SKM-1 (cell line): ENCODE data around the gene INO80.

Experiments
- DNase-seq: peaks from one replicate; lab custom pipeline; 2025; ENCODE audit not compliant: unreplicated experiment; lab: John Stamatoyannopoulos, UW

The INO80 gene

DNA sequence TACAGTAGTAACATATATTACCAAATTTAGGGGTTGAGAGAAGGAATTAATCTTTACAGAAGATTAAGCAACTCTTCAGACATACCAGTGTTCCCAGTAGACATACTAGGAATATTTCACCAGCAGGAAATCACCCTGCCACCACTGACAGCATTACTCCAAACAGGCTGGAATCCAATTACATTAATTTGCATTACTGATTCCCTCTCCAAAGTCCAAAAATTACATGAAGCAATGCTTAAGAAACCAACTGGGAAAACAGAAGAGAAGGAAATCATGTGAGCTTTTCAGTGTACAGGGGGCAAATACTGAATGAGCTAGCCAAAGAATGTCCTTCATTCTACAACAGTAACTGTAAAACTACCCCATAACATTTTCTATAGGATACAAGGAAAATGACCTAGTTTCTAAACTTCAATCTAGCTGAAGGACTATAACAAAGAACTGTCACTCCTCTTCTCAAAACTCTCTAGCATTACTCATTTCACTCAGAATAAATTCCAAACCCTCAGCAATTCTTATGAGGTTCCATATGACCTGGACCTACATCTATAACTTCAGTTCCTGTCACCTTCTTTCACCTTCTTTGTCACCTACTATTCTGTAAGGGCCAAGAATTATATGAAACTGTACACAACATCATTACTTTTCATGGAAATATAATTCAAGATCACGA lies 72.7 kb downstream of the INO80 start:
- DNase-seq: no peak

DNA sequence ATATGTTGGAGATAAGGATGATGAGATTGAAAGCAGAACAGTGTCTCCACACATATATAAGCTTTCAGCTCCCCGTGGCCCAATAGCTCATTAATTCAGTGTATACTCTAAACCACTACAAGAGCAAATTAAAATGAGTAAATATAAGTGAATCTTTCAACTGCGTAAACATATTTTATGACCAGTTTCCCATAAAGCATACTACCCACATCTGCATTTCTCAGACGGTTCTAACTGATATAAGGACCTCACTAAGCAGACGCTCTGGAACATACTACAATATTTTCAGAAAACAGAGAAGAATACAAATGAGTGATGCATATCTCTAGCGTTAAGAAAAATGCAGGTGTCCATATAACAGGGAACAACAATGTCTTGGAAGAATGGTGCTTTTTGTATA lies 73.2 kb downstream of the INO80 start:
- no peak for DNase-seq

DNA sequence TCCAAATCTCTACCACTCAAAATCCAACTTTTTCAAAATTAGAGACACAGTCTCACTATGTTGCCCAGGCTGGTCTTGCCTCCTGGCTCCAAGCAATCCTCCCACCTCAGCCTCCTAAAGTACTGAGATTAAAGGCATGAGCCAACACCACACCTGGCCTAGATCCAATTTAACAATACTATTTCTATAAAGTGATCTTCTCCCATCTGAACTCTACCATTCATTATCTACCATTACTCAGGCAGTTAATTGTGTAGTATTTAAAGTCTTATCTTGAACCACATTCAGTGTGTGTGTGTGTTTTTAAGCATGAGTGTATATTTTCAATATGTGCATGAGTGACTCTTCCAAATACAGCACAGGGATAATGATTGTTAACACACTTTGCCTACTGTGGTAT lies 77.0 kb downstream of the INO80 start:
- no peak for DNase-seq

DNA sequence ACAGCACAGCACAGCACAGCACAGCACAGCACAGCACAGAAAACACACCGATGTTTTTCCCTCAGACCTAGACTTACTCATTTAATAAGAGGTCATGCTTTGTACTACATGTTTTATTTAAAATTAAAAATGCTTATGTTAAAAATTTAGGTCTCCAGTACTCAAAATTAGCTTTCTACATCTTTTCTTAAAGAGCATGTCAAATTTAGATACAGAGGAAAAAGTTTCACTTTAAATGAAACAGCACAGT lies 84.1 kb downstream of the INO80 start:
- DNase-seq: no peak

DNA sequence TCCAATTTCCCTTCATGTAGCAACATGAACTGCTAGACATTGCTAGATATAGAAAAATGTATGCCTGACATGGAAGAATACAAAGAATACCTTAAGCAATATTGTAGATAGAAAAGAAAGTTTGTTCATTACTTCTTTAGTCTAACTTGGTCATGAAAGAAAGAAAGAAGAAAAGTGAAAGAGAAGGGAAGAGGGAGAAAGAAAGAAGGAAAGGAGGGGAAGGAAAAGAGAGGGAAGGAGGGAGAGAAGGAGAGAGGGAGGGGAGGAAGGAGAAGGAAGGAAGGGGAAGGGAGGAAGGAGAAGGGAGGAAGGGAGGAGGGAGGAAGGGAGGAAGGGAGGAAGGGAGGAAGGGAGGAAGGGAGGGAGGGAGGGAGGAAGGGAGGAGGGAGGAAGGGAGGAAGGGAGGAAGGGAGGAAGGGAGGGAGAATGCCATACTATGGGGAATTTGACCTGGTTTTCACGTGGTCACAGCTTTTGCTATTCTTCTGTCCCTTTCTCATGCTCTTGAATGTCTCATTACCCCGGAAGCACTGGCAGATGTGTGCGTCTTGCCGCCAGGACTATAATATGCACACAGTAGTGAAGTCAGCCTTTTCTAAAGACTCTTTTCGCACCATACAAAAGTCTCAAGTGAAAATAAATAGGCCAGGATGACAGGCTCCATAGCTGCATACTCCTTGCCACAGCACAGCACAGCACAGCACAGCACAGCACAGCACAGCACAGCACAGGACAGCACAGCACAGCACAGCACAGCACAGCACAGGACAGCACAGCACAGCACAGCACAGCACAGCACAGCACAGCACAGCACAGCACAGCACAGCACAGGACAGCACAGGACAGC lies 84.6 kb downstream of the INO80 start:
- no peak for DNase-seq

DNA sequence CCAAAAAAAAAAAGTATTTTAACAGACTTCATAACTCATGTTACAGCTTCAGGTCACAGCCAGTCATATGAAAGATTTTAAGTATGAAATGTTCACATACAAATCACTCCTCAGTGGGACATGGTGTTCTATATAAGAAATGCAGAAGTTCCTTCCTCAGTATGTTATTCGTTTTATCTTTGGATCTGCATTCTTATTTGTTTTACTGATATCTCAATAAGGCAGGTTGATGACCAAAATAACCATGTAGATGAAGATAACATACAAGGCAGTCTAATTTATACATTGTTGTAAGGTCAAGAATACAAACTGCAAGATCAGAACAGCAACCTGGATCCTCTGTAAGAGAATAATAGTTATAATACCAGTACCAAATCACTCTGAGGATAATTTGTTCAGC lies 87.2 kb downstream of the INO80 start:
- no peak for DNase-seq

DNA sequence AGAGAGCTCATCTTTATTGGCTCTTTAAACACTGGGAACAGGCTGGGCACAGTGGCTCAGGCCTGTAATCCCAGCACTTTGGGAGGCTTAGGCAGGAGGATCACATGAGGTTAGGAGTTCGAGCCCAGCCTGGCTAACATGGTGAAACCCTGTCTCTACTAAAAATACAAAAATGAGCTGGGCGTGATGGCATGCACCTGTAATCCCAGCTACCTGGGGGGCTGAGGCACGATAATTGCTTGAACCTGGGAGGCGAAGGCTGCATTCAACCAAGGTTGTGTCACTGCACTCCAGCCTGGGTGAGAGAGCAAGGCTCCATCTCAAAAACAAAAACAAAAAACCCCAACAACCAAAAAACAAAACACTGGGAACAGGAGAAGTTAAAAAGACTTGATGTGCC lies 90.7 kb downstream of the INO80 start:
- no peak for DNase-seq

DNA sequence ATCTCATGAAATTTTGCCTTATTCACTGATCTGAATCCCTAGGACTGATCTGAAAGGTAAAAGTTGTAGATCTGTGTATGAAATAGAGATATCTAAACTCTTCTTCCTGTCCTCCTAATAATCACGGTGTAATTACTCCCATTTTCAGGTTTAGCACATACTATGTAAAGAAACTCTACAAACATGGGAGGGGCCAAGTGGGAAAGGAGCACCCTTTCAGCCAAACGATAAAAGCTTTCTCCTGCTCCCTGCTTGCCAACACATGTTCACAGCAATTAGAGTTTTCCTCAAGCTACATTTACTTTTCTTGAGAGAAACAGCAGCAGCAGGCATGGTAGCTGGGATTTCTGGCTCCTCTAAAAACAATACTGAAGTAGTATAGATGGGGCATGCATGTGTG lies 91.2 kb downstream of the INO80 start:
- no peak for DNase-seq

DNA sequence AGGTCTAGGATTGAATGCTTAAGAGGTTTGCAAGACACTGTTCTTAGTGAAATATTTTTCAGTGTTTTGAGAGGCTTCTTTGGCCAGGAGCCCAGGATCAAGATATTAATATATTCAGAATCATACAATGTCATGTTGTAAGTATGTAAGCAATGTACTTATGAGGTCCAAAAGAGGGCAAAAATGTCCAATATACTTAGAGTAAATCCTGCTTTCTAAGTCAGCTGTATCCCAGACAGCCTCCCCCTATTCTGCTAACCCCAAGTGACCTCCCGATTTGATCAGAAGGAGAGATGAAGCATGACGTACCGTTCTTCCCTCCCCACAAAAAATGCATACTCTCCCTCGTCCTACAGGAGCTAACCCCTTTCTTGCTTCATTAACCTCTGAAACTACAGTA lies 91.9 kb downstream of the INO80 start:
- no peak for DNase-seq

DNA sequence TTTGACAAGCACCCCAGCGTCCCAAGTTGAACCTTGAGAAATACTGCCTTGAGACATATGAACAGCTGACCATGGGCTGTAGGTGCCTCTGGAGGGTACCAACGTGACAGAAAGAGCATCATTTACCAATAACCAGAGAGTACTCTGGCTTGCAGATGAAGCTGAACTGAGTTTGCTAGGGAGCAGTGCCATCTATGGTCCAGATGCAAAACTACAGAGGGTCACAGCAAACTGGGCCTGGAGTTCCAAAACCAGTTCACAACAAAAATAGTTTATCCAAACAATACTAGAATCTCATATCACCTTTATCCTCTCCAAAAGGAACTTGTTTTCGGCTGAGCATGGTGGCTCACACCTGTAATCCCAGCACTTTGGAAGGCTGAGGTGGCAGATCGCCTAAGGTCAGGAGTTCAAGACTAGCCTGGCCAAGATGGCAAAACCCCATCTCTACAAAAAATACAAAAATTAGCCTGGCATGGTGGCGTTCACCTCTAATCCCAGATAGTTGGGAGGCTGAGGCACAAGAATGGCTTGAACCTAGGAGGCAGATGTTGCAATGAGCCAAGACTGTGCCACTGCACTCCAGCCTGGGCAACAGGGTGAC lies 93.5 kb downstream of the INO80 start:
- DNase-seq: no peak

DNA sequence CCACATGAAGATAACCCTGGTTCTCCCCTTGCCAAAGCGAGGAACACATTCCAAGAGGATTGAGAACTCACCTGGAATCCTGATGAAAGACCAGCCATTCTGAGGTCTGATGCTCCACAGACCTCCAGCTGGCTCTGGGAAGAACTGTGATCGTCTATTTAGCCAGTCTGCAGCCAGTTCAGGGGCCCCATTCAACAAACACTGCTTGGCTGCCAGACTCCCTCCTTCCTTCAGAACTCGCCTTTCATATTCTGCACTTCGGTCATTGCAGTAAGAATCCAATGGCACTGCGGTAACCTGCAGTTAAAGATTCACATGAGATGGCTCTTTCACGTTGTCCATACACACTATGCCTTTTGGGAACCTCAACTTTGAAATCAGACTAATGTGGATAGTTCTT lies 95.3 kb downstream of the INO80 start:
- DNase-seq: no peak

DNA sequence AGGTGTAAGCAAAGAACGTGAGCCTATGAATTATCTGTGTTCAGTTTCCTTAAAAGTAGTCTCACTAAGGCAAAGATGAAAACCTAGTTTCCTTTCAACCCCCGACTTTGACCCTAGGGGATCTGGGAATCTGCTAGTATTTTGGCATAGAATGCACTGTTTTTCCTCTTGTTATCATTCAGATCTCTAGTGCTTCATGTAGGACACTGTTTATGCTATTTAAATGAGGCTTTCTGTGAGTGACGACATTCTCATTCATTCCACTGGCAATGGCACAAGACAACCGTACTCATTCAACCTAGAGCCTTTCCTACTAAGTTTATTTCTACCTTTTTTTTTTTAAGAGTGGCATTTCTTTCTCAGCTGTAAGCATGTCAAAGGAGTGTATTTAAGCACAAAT lies 95.8 kb downstream of the INO80 start:
- DNase-seq: no peak

DNA sequence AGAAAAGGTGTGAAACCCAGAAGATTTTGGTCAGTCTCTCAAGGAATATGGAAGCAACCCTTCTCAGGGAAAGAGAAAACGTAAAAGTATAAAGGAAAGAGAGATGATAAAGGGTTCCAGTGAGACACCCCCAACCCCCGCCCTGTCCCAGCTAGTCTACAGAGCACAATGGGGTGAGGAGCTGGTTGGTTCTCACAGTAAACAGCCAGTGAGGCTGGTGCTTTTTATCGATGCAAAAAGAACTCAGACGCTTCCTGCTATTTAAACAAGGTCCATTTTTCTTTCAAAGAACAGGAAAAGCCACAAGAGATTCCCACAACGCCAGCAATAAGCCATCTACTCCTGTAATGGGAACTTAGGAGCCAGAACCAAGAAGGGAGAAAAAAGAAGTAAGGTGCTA lies 96.9 kb downstream of the INO80 start:
- DNase-seq: no peak

DNA sequence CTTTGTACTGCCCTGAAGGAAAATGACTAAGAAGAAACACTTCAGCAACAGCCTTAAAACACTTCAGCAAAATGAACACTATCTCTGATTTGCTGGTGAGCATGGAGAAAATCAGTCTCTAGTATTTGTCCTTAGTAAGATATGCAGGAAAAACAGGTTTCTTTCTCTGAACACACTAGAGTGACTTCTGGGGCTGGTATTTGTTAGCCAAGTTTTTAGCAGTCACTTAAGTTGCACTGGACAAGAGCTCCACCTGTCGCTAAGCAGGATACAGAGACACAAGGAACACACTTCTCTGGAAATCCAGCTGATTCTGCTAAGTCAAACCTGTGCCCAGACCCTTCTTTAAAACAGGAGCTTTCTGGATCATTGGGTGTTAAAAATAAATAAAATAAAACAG lies 97.5 kb downstream of the INO80 start:
- DNase-seq: no peak

DNA sequence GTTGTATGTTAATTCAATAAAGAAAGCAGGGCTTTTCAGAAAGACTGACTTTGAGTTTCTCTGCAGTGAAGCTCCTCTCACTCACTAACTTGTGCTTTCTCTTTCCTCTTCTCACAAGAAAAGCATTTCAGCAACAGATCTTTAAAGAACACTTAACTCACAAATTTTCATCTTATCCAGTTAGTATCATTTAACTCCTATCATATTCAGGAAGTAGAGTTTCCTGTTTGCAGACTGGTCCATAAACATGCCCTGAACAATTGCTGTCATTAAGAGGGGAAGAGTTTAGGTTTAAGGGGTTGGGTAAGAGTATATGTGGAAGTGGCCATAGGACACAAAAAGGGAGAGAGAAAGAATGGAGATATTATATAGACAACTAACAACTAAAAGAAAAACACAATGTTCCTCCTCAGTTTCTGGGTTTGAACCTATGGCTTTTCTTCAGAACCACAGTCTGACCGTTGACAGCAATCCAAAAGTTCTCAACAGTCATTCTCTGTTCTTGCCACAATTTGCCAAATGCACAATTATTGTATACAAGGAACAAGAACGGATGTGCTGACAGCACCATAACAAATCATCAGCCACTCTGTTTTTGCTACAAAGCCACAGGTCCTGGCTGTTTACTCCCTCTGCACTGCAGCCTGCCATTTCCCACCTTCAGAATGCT lies 98.9 kb downstream of the INO80 start:
- no peak for DNase-seq

DNA sequence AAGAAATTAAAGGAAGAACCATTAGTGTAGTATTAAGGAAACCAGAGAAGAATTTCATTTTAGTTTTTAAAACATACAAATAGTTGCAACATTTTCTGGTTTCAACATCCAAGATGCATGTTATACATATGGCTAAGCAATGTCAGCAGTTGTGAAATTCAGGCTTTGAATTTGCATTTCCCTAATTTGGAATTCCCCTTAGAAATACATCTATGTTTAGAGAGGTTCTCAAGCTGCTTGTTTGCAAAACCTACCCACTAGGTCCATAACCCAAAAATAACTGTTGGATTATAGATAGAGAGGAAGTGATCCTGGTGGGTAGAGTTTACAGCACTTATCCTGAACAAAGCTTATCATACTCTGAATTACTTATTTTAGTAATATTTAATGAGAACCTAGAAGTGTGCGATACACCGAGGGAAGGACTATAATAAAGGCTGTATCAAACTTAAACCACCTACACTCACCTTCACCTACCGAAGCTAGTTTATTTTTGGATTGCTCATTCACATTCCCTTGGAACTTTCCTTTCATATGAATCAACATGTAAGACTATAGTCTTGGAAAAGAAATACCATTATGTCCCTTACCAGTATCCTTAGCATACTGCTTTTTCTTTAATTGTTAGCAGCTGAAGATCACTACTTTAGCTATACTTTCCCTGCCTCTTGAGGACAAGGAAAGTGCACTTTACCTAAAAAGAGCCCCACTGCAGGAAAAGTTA lies 102.2 kb downstream of the INO80 start:
- no peak for DNase-seq

DNA sequence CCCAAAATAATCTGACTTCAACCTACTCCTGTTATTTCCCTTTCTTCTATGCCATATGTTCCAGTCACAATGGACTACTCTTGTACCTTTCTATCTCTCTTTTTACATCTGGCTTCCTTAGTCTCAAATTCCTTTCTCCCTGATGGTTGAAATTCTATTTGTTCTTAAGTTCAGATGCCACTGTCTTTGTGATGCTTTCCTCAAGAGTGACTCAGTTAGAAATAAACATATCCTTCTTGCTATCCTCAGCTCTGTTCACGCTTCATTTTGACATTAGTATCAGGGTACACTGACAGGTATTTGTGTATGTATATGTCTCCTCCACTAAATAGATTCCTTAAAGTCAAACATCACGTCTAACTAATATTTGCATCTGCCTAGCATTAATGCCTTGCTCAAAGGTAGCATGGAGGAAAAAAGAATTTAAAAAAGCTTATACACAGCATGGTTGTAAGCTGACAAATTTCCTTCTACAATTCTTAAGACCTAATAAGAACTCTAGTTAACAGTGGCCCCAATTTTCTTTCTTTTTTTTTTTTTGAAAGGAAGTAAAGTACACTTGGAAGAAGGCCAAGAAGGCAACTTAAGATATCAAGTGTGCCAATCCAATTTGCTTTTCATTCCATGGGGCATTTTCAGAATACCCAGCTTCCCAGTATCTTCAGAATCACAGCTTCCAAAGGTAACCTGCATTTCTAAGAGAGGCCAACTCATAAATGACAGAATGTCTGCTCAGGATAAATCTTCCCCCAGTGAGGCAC lies 104.8 kb downstream of the INO80 start:
- no peak for DNase-seq

DNA sequence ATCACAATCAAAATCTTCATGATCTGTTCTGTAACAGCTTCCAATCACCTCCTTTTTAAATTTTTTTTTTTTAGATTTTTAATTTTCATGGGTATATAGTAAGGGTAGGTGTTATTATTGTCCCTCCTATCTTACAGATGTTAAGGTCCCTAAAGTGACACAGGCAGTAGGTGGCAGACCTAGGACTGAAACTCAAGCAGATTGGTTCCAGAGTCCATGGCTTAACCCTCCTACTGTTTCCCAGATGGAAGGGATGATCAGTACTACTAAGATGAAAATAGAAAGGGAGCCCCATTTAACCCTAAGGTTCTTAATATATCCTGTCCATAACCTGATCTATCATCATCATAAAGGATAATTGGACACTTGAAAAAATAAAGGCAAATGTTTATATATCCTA lies 105.7 kb downstream of the INO80 start:
- DNase-seq: no peak

DNA sequence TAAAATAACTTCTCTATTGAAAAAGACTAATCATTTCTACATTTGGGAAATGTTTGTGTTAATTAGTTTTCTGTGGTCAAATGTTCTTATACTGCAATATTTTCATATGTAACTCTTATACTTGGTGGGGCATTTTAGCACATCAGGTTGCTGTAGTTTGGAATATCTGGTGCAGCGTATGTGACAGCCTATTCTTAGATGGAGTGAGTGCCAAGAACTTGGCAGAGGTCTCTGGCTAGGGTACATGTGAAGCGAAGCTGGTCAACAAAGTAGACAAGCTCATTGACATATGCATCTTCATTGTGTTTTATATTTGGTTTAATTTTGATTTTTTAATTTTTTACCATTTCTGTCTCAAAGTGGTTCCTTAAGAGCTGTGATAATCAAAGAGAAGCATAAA lies 109.6 kb downstream of the INO80 start:
- no peak for DNase-seq

DNA sequence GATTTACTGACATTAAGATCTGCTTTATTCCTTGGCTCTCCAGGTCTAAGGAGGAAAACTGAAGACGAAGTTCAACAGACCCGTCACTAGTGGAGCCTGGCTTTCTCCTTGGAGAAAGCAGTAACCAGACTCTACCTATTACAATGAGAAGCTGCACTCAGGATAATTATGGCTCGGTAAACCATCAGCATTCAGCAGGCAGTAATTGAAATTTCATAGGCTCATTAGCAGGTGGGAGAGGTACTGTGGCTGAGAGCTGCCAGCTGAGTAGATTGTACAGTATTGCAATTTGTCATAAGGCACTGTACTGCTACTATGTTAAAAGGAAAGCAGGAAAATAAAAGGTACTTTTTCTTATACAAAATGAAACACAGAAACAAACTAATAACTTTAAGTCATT lies 111.6 kb downstream of the INO80 start:
- no peak for DNase-seq
